Suprapubic skin (tissue), 4 donors: ENCODE results near the gene NKAIN2.

Source experiments
- CTCF ChIP-seq, 2 donors: fragments of 200-600 bp in 1 of 2; fragments of 450-650 bp in 1 of 2; sonication (generic) in 1 of 2; IDR thresholded peaks; one replicate each; pipeline ENCODE4 v1.5.1; 2016 to 2019; ENCODE audit warnings: antibody characterized with exemption in 2 of 2, mild to moderate bottlenecking in 1 of 2, moderate library complexity in 1 of 2
- EP300 ChIP-seq: sonication (generic); formaldehyde crosslinking; IDR thresholded peaks from one replicate; pipeline ENCODE4 v1.6.1; 2017; ENCODE audit warnings: antibody characterized with exemption
- POLR2A ChIP-seq, 2 donors: fragments of 450-650 bp; IDR thresholded peaks; one replicate each; pipeline ENCODE4 v1.6.1; 2017; ENCODE audit warnings: antibody characterized with exemption in 2 of 2, mild to moderate bottlenecking in 2 of 2, moderate library complexity in 2 of 2
- POLR2AphosphoS5 ChIP-seq, 3 donors: sonication (generic); formaldehyde crosslinking; IDR thresholded peaks; one replicate each; pipeline ENCODE4 v1.6.1; 2017; ENCODE audit warnings: antibody characterized with exemption in 3 of 3

GRCh38 chr6:124798942-124799496, 995.4 kb downstream of the NKAIN2 start:
- TF ChIP-seq POLR2AphosphoS5 (IDR thresholded peaks at IDR 0.05), result no peak
- no peak for TF ChIP-seq POLR2A (IDR thresholded peaks at IDR 0.05)
- TF ChIP-seq CTCF (IDR thresholded peaks at IDR 0.05), result no peak
- no peak for TF ChIP-seq EP300
